Measurements from ENCODE around the gene CASP7.
"Not testable (repeated sequence)": the region's sequence is repeated elsewhere in the genome, so short reads cannot be mapped to it uniquely, and the experiment has no call there.

- TF ChIP-seq, protein P1, sequence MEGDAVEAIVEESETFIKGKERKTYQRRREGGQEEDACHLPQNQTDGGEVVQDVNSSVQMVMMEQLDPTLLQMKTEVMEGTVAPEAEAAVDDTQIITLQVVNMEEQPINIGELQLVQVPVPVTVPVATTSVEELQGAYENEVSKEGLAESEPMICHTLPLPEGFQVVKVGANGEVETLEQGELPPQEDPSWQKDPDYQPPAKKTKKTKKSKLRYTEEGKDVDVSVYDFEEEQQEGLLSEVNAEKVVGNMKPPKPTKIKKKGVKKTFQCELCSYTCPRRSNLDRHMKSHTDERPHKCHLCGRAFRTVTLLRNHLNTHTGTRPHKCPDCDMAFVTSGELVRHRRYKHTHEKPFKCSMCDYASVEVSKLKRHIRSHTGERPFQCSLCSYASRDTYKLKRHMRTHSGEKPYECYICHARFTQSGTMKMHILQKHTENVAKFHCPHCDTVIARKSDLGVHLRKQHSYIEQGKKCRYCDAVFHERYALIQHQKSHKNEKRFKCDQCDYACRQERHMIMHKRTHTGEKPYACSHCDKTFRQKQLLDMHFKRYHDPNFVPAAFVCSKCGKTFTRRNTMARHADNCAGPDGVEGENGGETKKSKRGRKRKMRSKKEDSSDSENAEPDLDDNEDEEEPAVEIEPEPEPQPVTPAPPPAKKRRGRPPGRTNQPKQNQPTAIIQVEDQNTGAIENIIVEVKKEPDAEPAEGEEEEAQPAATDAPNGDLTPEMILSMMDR (IDR thresholded peaks at IDR 0.05; ENCODE audit: low read length) = not testable (repeated sequence)
- TF ChIP-seq EZH2 (IDR thresholded peaks at IDR 0.05; ENCODE audit: borderline replicate concordance, low read length) = not testable (repeated sequence)
Measured at GRCh38 chr10:113771131-113771530, 91.4 kb downstream of the CASP7 start.
